ENCODE results near the gene SNN. TPM values are rescaled to one million over a fixed set of nuclear protein-coding genes. Genes with fewer than 3 reads are reported as not detected.
A peak's percentile ranks its signal among the peaks of the same experiment; 100 is the strongest.

SNN gene
- polyA plus RNA-seq, 1 experiment, result 7.5 TPM

- Histone ChIP-seq H3K36me3 (ENCODE audit: control insufficient read depth, insufficient read depth, low read length) (no peaks in the 10 kb centered on the region), H3K27me3 (ENCODE audit: control insufficient read depth, insufficient read depth, low read length) (no peaks in the 10 kb centered on the region), H3K4me3 (ENCODE audit: low read depth, low read length) (no peak overlapping the region)
- TF ChIP-seq CTCF (IDR thresholded peaks at IDR 0.05; ENCODE audit: insufficient read depth, low read depth, low read length), result no peak
- ChIA-PET CTCF (interaction anchor here (0.8 to 1.2 kb wide), 2 partner anchors 27 to 95 kb away, joined by 3 read pairs; no protein-coding TSS in a partner anchor), POLR2A (no interaction called here)
- no peak for DNase-seq (ENCODE audit: low read depth)
Measured at GRCh38 chr16:11626657-11627291, 41.5 kb upstream of the SNN start.

- CTCF ChIA-PET, result interaction anchor here (1.2 kb wide), 1 partner anchor 95 kb away, joined by 3 read pairs; no protein-coding TSS in a partner anchor
- no peaks in the 10 kb centered on the region for H3K27me3 ChIP-seq (ENCODE audit: control insufficient read depth, insufficient read depth, low read length)
- TF ChIP-seq CTCF (IDR thresholded peaks at IDR 0.05; ENCODE audit: insufficient read depth, low read depth, low read length), result no peak
- no peaks in the 10 kb centered on the region for H3K36me3 ChIP-seq (ENCODE audit: control insufficient read depth, insufficient read depth, low read length)
- POLR2A ChIA-PET, result no interaction called here
- no peak for DNase-seq (ENCODE audit: low read depth)
- H3K4me3 ChIP-seq (ENCODE audit: low read depth, low read length), result no peak overlapping the region
Measured at GRCh38 chr16:11627292-11627663, 41.0 kb upstream of the SNN start.

GRCh38 chr16:11627822-11628457, 40.3 kb upstream of the SNN start:
- ChIA-PET POLR2A (interaction anchor here (0.5 to 0.7 kb wide), 2 partner anchors 12 to 159 kb away, joined by 3 read pairs; no protein-coding TSS in a partner anchor), CTCF (interaction anchor here (1.2 kb wide), 1 partner anchor 96 kb away, joined by 3 read pairs; no protein-coding TSS in a partner anchor)
- peak; percentile 35 for DNase-seq (ENCODE audit: low read depth)
- H3K27me3 ChIP-seq (ENCODE audit: control insufficient read depth, insufficient read depth, low read length), result no peaks in the 10 kb centered on the region
- no peak overlapping the region for H3K4me3 ChIP-seq (ENCODE audit: low read depth, low read length)
- TF ChIP-seq CTCF (IDR thresholded peaks at IDR 0.05; ENCODE audit: insufficient read depth, low read depth, low read length), result no peak
- no peaks in the 10 kb centered on the region for H3K36me3 ChIP-seq (ENCODE audit: control insufficient read depth, insufficient read depth, low read length)

- Histone ChIP-seq H3K27me3 (ENCODE audit: control insufficient read depth, insufficient read depth, low read length) (no peaks in the 10 kb centered on the region), H3K36me3 (ENCODE audit: control insufficient read depth, insufficient read depth, low read length) (no peaks in the 10 kb centered on the region), H3K4me3 (ENCODE audit: low read depth, low read length) (no peak overlapping the region)
- ChIA-PET POLR2A (no interaction called here), CTCF (interaction anchor here (1.1 kb wide), 1 partner anchor 98 kb away, joined by 3 read pairs; no protein-coding TSS in a partner anchor)
- TF ChIP-seq CTCF (IDR thresholded peaks at IDR 0.05; ENCODE audit: insufficient read depth, low read depth, low read length), result no peak
- DNase-seq (ENCODE audit: low read depth), result no peak
Measured at GRCh38 chr16:11629071-11630030, 38.9 kb upstream of the SNN start.

All from BJ (cell line).